CD14-positive monocyte (primary cell): ENCODE measurements around the gene SLC9A8. TPM values are rescaled to one million over a fixed set of nuclear protein-coding genes. Genes with fewer than 3 reads are reported as not detected.
"Not testable (repeated sequence)": the region's sequence is repeated elsewhere in the genome, so short reads cannot be mapped to it uniquely, and the experiment has no call there.

ENCODE experiments used
- DNase-seq, 3 donors: peaks; one replicate each; pipeline ENCODE4 v3.0.0-alpha.2; 2011 to 2022
- H2AFZ ChIP-seq: 2 replicates; pipeline ENCODE4 v1.6.0; 2012; ENCODE audit warnings: mild to moderate bottlenecking, low read depth, low read length, inconsistent platforms; ENCODE audit not compliant: insufficient read depth, poor library complexity, severe bottlenecking
- H3K27ac ChIP-seq, 2 donors: 1 replicate in 1 of 2; 2 replicates in 1 of 2; pipeline ENCODE4 v1.5.1; 2012 to 2013; ENCODE audit warnings: low read length in 2 of 2, control low read depth in 1 of 2, inconsistent platforms in 1 of 2, low read depth in 1 of 2, mild to moderate bottlenecking in 1 of 2
- H3K27me3 ChIP-seq, 2 donors: one replicate each; pipeline versions ENCODE4 v1.6.0 to v1.6.1; 2011 to 2013; ENCODE audit warnings: low read length in 2 of 2; ENCODE audit not compliant: control insufficient read depth in 2 of 2, insufficient read depth in 2 of 2
- H3K36me3 ChIP-seq, 2 donors: replicated peaks in 1 of 2; 1 replicate in 1 of 2; 2 replicates in 1 of 2; pipeline versions ENCODE4 v1.5.1 to v1.6.1; 2012 to 2013; ENCODE audit warnings: low read length in 2 of 2, control low read depth in 1 of 2, inconsistent platforms in 1 of 2, mild to moderate bottlenecking in 1 of 2; ENCODE audit not compliant: insufficient read depth in 2 of 2, control insufficient read depth in 1 of 2
- H3K4me1 ChIP-seq, 2 donors: 1 replicate in 1 of 2; 2 replicates in 1 of 2; pipeline versions ENCODE4 v1.5.1 to v1.6.1; 2012 to 2013; ENCODE audit warnings: low read length in 2 of 2, control low read depth in 1 of 2, inconsistent platforms in 1 of 2, mild to moderate bottlenecking in 1 of 2, moderate library complexity in 1 of 2; ENCODE audit not compliant: insufficient read depth in 2 of 2, control insufficient read depth in 1 of 2
- H3K4me2 ChIP-seq: replicated peaks from 2 replicates; pipeline ENCODE3; 2012; ENCODE audit warnings: low read length, moderate library complexity, mild to moderate bottlenecking; ENCODE audit not compliant: poor library complexity, severe bottlenecking; ENCODE audit errors: extremely low read depth
- H3K4me3 ChIP-seq, 3 experiments: fragments of 200-600 bp in 1 of 3; sonication (generic) in 1 of 3; replicated peaks in 1 of 3; 1 replicate in 2 of 3; 2 replicates in 1 of 3; pipeline ENCODE4 v1.5.1; 2011 to 2013; ENCODE audit warnings: low read length in 3 of 3, mild to moderate bottlenecking in 3 of 3, control low read depth in 2 of 3, low read depth in 2 of 3, inconsistent platforms in 1 of 3, moderate library complexity in 1 of 3
- H3K79me2 ChIP-seq: 2 replicates; pipeline ENCODE4 v1.6.0; 2012; ENCODE audit warnings: mild to moderate bottlenecking, control low read depth, inconsistent platforms, low read length, moderate library complexity; ENCODE audit not compliant: insufficient read depth
- H3K9ac ChIP-seq: 2 replicates; pipeline ENCODE4 v1.6.0; 2017; ENCODE audit warnings: low read length, mild to moderate bottlenecking; ENCODE audit not compliant: insufficient read depth, poor library complexity, severe bottlenecking
- H3K9me3 ChIP-seq, 2 donors: replicated peaks in 1 of 2; 1 replicate in 1 of 2; 2 replicates in 1 of 2; pipeline versions ENCODE4 v1.5.1 to v1.6.1; 2012 to 2013; ENCODE audit warnings: low read length in 2 of 2, control low read depth in 1 of 2; ENCODE audit not compliant: control insufficient read depth in 1 of 2, insufficient read depth in 1 of 2
- H4K20me1 ChIP-seq: 2 replicates; pipeline ENCODE4 v1.6.0; 2012; ENCODE audit warnings: mild to moderate bottlenecking, low read length, control low read depth, moderate library complexity; ENCODE audit not compliant: insufficient read depth
- H3K27ac Mint-ChIP-seq, 7 donors: one replicate each; pipeline ENCODE4 v1.8.0; 2020; ENCODE audit warnings: mild to moderate bottlenecking in 7 of 7, mixed read lengths in 7 of 7, moderate library complexity in 6 of 7, inconsistent platforms in 2 of 7
- H3K27me3 Mint-ChIP-seq, 3 donors: one replicate each; pipeline ENCODE4 v1.8.0; 2021 to 2022; ENCODE audit warnings: low read depth in 3 of 3, mild to moderate bottlenecking in 3 of 3, mixed read lengths in 3 of 3, moderate library complexity in 3 of 3, inconsistent platforms in 1 of 3
- H3K36me3 Mint-ChIP-seq, 2 donors: one replicate each; pipeline ENCODE4 v1.8.0; 2020; ENCODE audit warnings: mixed read lengths in 2 of 2, inconsistent platforms in 1 of 2, mild to moderate bottlenecking in 1 of 2
- H3K4me1 Mint-ChIP-seq: one replicate; pipeline ENCODE4 v1.8.0; 2020; ENCODE audit warnings: mild to moderate bottlenecking, mixed read lengths
- H3K4me3 Mint-ChIP-seq, 2 donors: one replicate each; pipeline ENCODE4 v1.8.0; 2020; ENCODE audit warnings: mild to moderate bottlenecking in 2 of 2, mixed read lengths in 2 of 2, moderate library complexity in 1 of 2
- H3K9me3 Mint-ChIP-seq, 7 donors: one replicate each; pipeline ENCODE4 v1.8.0; 2020 to 2022; ENCODE audit warnings: mixed read lengths in 7 of 7, mild to moderate bottlenecking in 6 of 7, moderate library complexity in 6 of 7, inconsistent platforms in 2 of 7
- WGBS: methylation state at CpG from one replicate; pipeline ENCODE4 v1.1.5; 2013; ENCODE audit warnings: missing lambda C conversion rate; ENCODE audit not compliant: insufficient coverage; 5-methylcytosine and 5-hydroxymethylcytosine counted together
- intact Hi-C, 2 donors: fragments of 100-400 bp; cut with micrococcal nuclease; formaldehyde crosslinking; loops; one replicate each; pipeline versions ENCODE4 v1.15.0 to v1.15.1; 2023
- polyA plus RNA-seq, 3 donors: library from polyadenylated mRNA; depleted of rRNA in 1 of 3; unstranded in 2 of 3; stranded (reverse) in 1 of 3; fragments of 300-500 nt in 2 of 3; fragments of >200 nt in 1 of 3; fragmentation: Illumina TruSeq in 2 of 3; gene quantifications; 1 replicate in 2 of 3; 2 replicates in 1 of 3; pipeline ENCODE4 v1.2.3, GENCODE V29; 2012 to 2021
- TF ChIP-seq, protein P1 (sequence below): fragments of 200-600 bp; IDR thresholded peaks from one replicate; pipeline ENCODE4 v1.8.0; 2022; ENCODE audit warnings: antibody characterized with exemption, mild to moderate bottlenecking

Gene SLC9A8
- polyA plus RNA-seq, 3 donors = 3.0 to 14.6 (median 3.3) TPM

GRCh38 chr20:49803418-49803817 lies 9.2 kb upstream of the SLC9A8 start:
- Histone ChIP-seq H3K36me3 (no peaks in the 10 kb centered on the region), H4K20me1 (no peaks in the 10 kb centered on the region), H3K4me1 (peaks cover 26 to 41% of the 10 kb centered on the region in 2 donors), H3K27me3 (peaks cover 3 to 4% of the 10 kb centered on the region in 2 donors), H3K27ac (no peak overlapping the region), H3K4me2 (no peak overlapping the region), H3K4me3 (no peak overlapping the region), H3K79me2 (no peaks in the 10 kb centered on the region), H3K9me3 (no peaks in the 10 kb centered on the region), H3K9ac (no peak overlapping the region), H2AFZ (no peak overlapping the region)
- Mint-ChIP-seq H3K4me1 (peaks cover 37% of the 10 kb centered on the region), H3K27ac (peak overlapping the region in 1 of 7 donors; percentile 19), H3K4me3 (no peak overlapping the region), H3K36me3 (peaks cover 0 to 12% of the 10 kb centered on the region in 2 donors), H3K9me3 (peaks cover 0 to 5% (median 0%) of the 10 kb centered on the region in 7 donors), H3K27me3 (peaks cover 8 to 14% (median 9%) of the 10 kb centered on the region in 3 donors)
- intact Hi-C loops = no loop called here
- no peak for DNase-seq
- TF ChIP-seq, protein P1, sequence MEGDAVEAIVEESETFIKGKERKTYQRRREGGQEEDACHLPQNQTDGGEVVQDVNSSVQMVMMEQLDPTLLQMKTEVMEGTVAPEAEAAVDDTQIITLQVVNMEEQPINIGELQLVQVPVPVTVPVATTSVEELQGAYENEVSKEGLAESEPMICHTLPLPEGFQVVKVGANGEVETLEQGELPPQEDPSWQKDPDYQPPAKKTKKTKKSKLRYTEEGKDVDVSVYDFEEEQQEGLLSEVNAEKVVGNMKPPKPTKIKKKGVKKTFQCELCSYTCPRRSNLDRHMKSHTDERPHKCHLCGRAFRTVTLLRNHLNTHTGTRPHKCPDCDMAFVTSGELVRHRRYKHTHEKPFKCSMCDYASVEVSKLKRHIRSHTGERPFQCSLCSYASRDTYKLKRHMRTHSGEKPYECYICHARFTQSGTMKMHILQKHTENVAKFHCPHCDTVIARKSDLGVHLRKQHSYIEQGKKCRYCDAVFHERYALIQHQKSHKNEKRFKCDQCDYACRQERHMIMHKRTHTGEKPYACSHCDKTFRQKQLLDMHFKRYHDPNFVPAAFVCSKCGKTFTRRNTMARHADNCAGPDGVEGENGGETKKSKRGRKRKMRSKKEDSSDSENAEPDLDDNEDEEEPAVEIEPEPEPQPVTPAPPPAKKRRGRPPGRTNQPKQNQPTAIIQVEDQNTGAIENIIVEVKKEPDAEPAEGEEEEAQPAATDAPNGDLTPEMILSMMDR = no peak
- no CpG with 5 or more reads among the region's 1 CpG for WGBS

- Histone ChIP-seq H3K9ac (no peak overlapping the region), H2AFZ (no peak overlapping the region), H3K79me2 (no peaks in the 10 kb centered on the region), H3K4me1 (peaks cover 31 to 43% of the 10 kb centered on the region in 2 donors), H3K27me3 (peaks cover 0 to 3% of the 10 kb centered on the region in 2 donors), H3K4me3 (no peak overlapping the region), H3K9me3 (no peaks in the 10 kb centered on the region), H4K20me1 (no peaks in the 10 kb centered on the region), H3K4me2 (no peak overlapping the region), H3K36me3 (no peaks in the 10 kb centered on the region), H3K27ac (no peak overlapping the region)
- Mint-ChIP-seq H3K4me1 (peaks cover 43% of the 10 kb centered on the region), H3K4me3 (no peak overlapping the region), H3K27me3 (peaks cover 3 to 9% (median 9%) of the 10 kb centered on the region in 3 donors), H3K9me3 (peaks cover 0 to 5% (median 0%) of the 10 kb centered on the region in 7 donors), H3K27ac (peak overlapping the region in 2 of 7 donors; percentile 6 to 85), H3K36me3 (peaks cover 0 to 7% of the 10 kb centered on the region in 2 donors)
- intact Hi-C loops = no loop called here
- TF ChIP-seq, protein P1 = no peak
- 100% methylated on average over 2 of the region's 3 CpGs for WGBS
- DNase-seq = no peak
These were observed 8.3 kb upstream of the SLC9A8 start for GRCh38 chr20:49804364-49804763.

GRCh38 chr20:49805224-49805876 lies 7.3 kb upstream of the SLC9A8 start:
- H4K20me1 ChIP-seq, intact Hi-C loops, H3K79me2 ChIP-seq, H3K9ac ChIP-seq, H3K27me3 Mint-ChIP-seq, H3K36me3 ChIP-seq, H3K4me2 ChIP-seq, H3K36me3 Mint-ChIP-seq, H3K4me3 Mint-ChIP-seq, H3K27ac ChIP-seq, H3K9me3 ChIP-seq, H3K9me3 Mint-ChIP-seq, H3K4me3 ChIP-seq, H2AFZ ChIP-seq, H3K27me3 ChIP-seq: not testable (repeated sequence)
- peak in 1 of 3 donors; percentile 44 for DNase-seq
- peaks cover 33% of the 10 kb centered on the region for H3K4me1 Mint-ChIP-seq
- H3K4me1 ChIP-seq = peaks cover 21 to 33% of the 10 kb centered on the region in 2 donors
- WGBS = 97% methylated on average over 4 of the region's 11 CpGs
- H3K27ac Mint-ChIP-seq = peak overlapping the region in 4 of 7 donors; percentile 36 to 50 (median 46)
